Measurements from ENCODE around the gene HOMER2. TPM values are rescaled to one million over a fixed set of nuclear protein-coding genes. Genes with fewer than 3 reads are reported as not detected.
A peak's percentile ranks its signal among the peaks of the same experiment; 100 is the strongest.

HOMER2 gene
- total RNA-seq, 1 experiment from 2014 or later: 22.6 TPM

DNA sequence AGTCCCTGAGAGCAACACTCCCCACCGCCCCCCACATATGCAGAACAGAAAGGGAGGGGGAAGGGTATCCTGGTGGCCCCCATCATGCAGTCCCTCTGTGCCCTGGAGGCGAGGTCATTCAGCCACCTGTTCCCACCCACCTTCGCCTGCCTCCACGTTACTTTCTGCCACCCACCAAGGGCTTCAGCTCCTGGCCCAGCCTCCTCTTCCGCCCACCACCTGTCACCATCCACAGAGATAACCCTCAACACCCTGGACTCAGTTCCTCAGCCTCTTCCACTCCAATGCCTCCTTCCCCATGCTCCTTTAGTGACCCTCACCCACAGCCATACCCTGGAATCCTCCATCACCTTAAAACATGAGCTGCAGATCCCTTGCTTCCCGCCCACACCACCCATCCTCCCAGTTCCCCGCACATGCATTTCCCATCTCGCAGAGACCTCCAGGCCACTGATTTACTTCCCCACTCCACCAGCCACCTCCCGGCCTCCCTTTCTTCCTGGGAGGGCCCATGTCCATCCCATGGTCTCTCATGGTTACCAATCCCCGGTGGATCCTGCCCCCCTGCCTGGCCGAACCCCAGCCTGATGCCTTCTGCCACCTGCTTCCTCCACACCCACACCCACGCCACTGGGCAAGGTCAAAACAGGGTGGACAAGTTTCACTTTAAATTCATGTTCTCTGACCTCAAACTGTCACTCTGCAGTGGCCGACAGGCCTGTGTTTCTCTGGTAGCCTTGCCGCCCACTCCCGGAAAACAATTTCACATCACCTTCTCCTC, 18.2 kb downstream of the HOMER2 start:
- intact Hi-C loops (cut with micrococcal nuclease): no loop called here
- ATAC-seq: no peak
- TF ChIP-seq EZH2 (IDR thresholded peaks at IDR 0.05; ENCODE audit: low read length, unreplicated experiment): no peak
- no peak for TF ChIP-seq EZH2phosphoT487 (IDR thresholded peaks at IDR 0.05; ENCODE audit: borderline replicate concordance, low read length)
- no peak for TF ChIP-seq CTCF (conservative IDR thresholded peaks at IDR 0.05; ENCODE audit: low read depth, low read length)

DNA sequence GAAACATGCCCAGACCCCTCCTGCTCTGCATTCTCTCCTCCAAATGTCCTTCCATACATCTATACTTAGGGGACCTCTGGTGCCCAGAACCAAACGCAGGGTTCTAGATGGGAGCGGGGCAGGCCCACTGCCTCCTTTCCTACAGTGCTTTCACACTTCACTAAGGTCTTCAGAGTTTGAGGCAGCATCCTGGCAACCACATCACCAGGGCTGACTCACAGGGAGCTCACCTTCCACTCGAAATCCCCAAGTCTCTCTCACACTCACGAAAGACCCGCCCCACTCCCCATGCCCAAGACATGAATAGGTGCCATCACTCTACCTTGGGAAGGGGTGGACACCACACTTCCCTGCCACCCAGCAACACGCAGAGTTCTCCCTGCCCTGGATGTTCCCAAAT, 18.9 kb downstream of the HOMER2 start:
- ChIA-PET POLR2A (ENCODE audit: unreplicated experiment) (no interaction called here), CTCF (interaction anchor here (0.6 kb wide), 1 partner anchor 70 kb away, joined by 5 read pairs; no protein-coding TSS in a partner anchor)
- H3K9me3 ChIP-seq (ENCODE audit: low read length): no peaks in the 10 kb centered on the region
- ATAC-seq: peak; percentile 60
- no peak overlapping the region for H2AFZ ChIP-seq (ENCODE audit: low read length)
- H4K20me1 ChIP-seq (ENCODE audit: low read length): no peaks in the 10 kb centered on the region
- no peak overlapping the region for H3K4me2 ChIP-seq (ENCODE audit: low read length)
- no peak overlapping the region for H3K4me3 ChIP-seq (ENCODE audit: low read length)
- H3K27ac ChIP-seq (ENCODE audit: low read length): 0 out of 2 replicates have a peak overlapping the region, but pooled peaks have one; percentile 19
- intact Hi-C loops (cut with micrococcal nuclease): no loop called here
- H3K9me2 ChIP-seq (replicated peaks; ENCODE audit: low read length): no peaks in the 10 kb centered on the region
- BruUV-seq (replicated peaks): no TSS peak
- H3K4me1 ChIP-seq (ENCODE audit: insufficient read depth, low read length): peaks cover 31% of the 10 kb centered on the region
- H3F3A ChIP-seq (ENCODE audit: low read length, unreplicated experiment): no peaks in the 10 kb centered on the region
- H3K27me3 ChIP-seq (ENCODE audit: low read length): no peaks in the 10 kb centered on the region
- H3K79me2 ChIP-seq (ENCODE audit: low read length): no peaks in the 10 kb centered on the region
- TF ChIP-seq EZH2phosphoT487 (IDR thresholded peaks at IDR 0.05; ENCODE audit: borderline replicate concordance, low read length): no peak
- no peak for TF ChIP-seq CTCF (conservative IDR thresholded peaks at IDR 0.05; ENCODE audit: low read depth, low read length)
- no peak for TF ChIP-seq EZH2 (IDR thresholded peaks at IDR 0.05; ENCODE audit: low read length, unreplicated experiment)
- DNase-seq: peak; percentile 53
- H3K36me3 ChIP-seq (ENCODE audit: low read depth, low read length): no peaks in the 10 kb centered on the region
- no peak overlapping the region for H3K9ac ChIP-seq (ENCODE audit: low read length)

More for the DNA sequence above, 18.2 kb downstream of the HOMER2 start:
- Histone ChIP-seq H3K79me2 (ENCODE audit: low read length) (no peaks in the 10 kb centered on the region), H3K9me3 (ENCODE audit: low read length) (no peaks in the 10 kb centered on the region), H3K36me3 (ENCODE audit: low read depth, low read length) (no peaks in the 10 kb centered on the region), H2AFZ (ENCODE audit: low read length) (no peak overlapping the region), H3K27me3 (ENCODE audit: low read length) (no peaks in the 10 kb centered on the region), H4K20me1 (ENCODE audit: low read length) (no peaks in the 10 kb centered on the region), H3K9ac (ENCODE audit: low read length) (no peak overlapping the region), H3K4me2 (ENCODE audit: low read length) (no peak overlapping the region), H3K9me2 (replicated peaks; ENCODE audit: low read length) (no peaks in the 10 kb centered on the region), H3K27ac (ENCODE audit: low read length) (0 out of 2 replicates have a peak overlapping the region, but pooled peaks have one; percentile 19), H3K4me3 (ENCODE audit: low read length) (no peak overlapping the region), H3K4me1 (ENCODE audit: insufficient read depth, low read length) (peaks cover 31% of the 10 kb centered on the region), H3F3A (ENCODE audit: low read length, unreplicated experiment) (no peaks in the 10 kb centered on the region)
- ChIA-PET CTCF (interaction anchor here (0.6 kb wide), 1 partner anchor 70 kb away, joined by 5 read pairs; no protein-coding TSS in a partner anchor), POLR2A (ENCODE audit: unreplicated experiment) (no interaction called here)
- no peak for DNase-seq
- BruUV-seq (replicated peaks): no TSS peak

DNA sequence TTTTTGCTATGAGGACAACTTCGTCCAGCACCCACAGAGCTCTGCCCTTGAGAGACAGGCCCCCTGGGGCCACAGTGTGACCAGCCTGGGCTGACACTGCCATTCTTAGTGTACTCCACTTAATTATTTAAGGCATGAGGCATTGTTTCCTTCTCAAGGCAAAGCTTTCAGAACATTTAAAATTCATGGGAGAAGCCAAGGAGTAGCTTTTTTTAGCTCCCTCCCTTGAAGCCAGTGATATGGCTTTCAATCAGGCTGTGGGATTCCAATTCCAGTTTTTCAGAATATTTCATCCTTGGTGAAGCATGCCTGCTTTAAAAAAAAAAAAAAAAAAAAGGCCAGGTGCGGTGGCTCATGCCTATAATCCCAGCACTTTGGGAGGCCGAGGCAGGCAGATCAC, 21.3 kb downstream of the HOMER2 start:
- no peaks in the 10 kb centered on the region for H3F3A ChIP-seq (ENCODE audit: low read length, unreplicated experiment)
- no TSS peak for BruUV-seq (replicated peaks)
- H3K36me3 ChIP-seq (ENCODE audit: low read depth, low read length): no peaks in the 10 kb centered on the region

More for the DNA sequence above, 21.3 kb downstream of the HOMER2 start:
- Histone ChIP-seq H3K4me1 (ENCODE audit: insufficient read depth, low read length) (peaks cover 15% of the 10 kb centered on the region), H3K79me2 (ENCODE audit: low read length) (no peaks in the 10 kb centered on the region), H3K4me2 (ENCODE audit: low read length) (no peak overlapping the region), H4K20me1 (ENCODE audit: low read length) (no peaks in the 10 kb centered on the region), H3K9me2 (replicated peaks; ENCODE audit: low read length) (no peaks in the 10 kb centered on the region), H3K9me3 (ENCODE audit: low read length) (no peaks in the 10 kb centered on the region), H3K4me3 (ENCODE audit: low read length) (no peak overlapping the region), H3K27me3 (ENCODE audit: low read length) (no peaks in the 10 kb centered on the region), H3K9ac (ENCODE audit: low read length) (no peak overlapping the region), H2AFZ (ENCODE audit: low read length) (no peak overlapping the region), H3K27ac (ENCODE audit: low read length) (no peak overlapping the region)
- TF ChIP-seq EZH2 (IDR thresholded peaks at IDR 0.05; ENCODE audit: low read length, unreplicated experiment) (no peak), EZH2phosphoT487 (IDR thresholded peaks at IDR 0.05; ENCODE audit: borderline replicate concordance, low read length) (no peak), CTCF (conservative IDR thresholded peaks at IDR 0.05; ENCODE audit: low read depth, low read length) (no peak)
- no peak for DNase-seq
- CTCF ChIA-PET: no interaction called here
- intact Hi-C loops (cut with micrococcal nuclease): no loop called here
- POLR2A ChIA-PET (ENCODE audit: unreplicated experiment): no interaction called here
- no peak for ATAC-seq

Data from PC-3 (cell line).